K562 (cell line): Measurements from ENCODE around the gene MAN1B1. TPM values are rescaled to one million over a fixed set of nuclear protein-coding genes. Genes with fewer than 3 reads are reported as not detected.

ENCODE experiments used
- BDP1 ChIP-seq: IDR thresholded peaks from 3 replicates; pipeline ENCODE4 v1.6.1; 2011; ENCODE audit not compliant: insufficient read length, insufficient read depth
- CBFA2T2 ChIP-seq: fragments of 450-650 bp; conservative IDR thresholded peaks from 2 replicates; pipeline ENCODE4 v1.6.1; 2017; ENCODE audit warnings: mild to moderate bottlenecking
- CGGBP1 ChIP-seq: fragments of 250-450 bp; sonication (Bioruptor Pico); IDR thresholded peaks from 2 replicates; pipeline ENCODE4 v1.9.0; 2021; ENCODE audit warnings: mild to moderate bottlenecking
- CUX1 ChIP-seq: fragments of 200-800 bp; sonication (Bioruptor generic); IDR thresholded peaks from 2 replicates; pipeline ENCODE4 v1.6.1; 2016; ENCODE audit warnings: missing genetic modification characterization, missing compliant biosample characterization
- ETV6 ChIP-seq, 3 experiments: fragments of 150-350 bp in 1 of 3; sonication (generic) in 1 of 3; formaldehyde crosslinking in 1 of 3; IDR thresholded peaks; 2 replicates each; pipeline versions ENCODE4 v1.6.1 to v1.8.0; 2014 to 2022; ENCODE audit warnings: borderline replicate concordance in 2 of 3, low read depth in 2 of 3, antibody characterized with exemption in 1 of 3, low read length in 1 of 3, mild to moderate bottlenecking in 1 of 3, missing genetic modification reagents in 1 of 3
- FOS ChIP-seq: IDR thresholded peaks from 3 replicates; pipeline ENCODE4 v1.6.1; 2011; ENCODE audit not compliant: insufficient read length; ENCODE audit errors: extremely low read depth
- HDAC3 ChIP-seq: fragments of 450-650 bp; IDR thresholded peaks from 2 replicates; pipeline ENCODE4 v1.6.1; 2018; ENCODE audit warnings: borderline replicate concordance, mild to moderate bottlenecking, moderate library complexity; ENCODE audit not compliant: partially characterized antibody
- HINFP ChIP-seq: fragments of 450-650 bp; conservative IDR thresholded peaks from 2 replicates; pipeline ENCODE4 v1.6.1; 2016; ENCODE audit warnings: missing genetic modification characterization, low read depth, mild to moderate bottlenecking, control low read depth, missing compliant biosample characterization
- KHSRP ChIP-seq: fragments of 450-650 bp; IDR thresholded peaks from 2 replicates; pipeline ENCODE4 v1.6.1; 2017
- NR2C2 ChIP-seq, 2 experiments: fragments of 200-800 bp in 1 of 2; sonication (Bioruptor generic) in 1 of 2; sonication (generic) in 1 of 2; formaldehyde crosslinking in 1 of 2; IDR thresholded peaks; 2 replicates each; pipeline versions ENCODE4 v1.6.1 to v1.8.0; 2016 to 2022; ENCODE audit warnings: mild to moderate bottlenecking in 1 of 2, missing compliant biosample characterization in 1 of 2, missing genetic modification characterization in 1 of 2, missing genetic modification reagents in 1 of 2
- NR2F6 ChIP-seq: fragments of 450-650 bp; formaldehyde crosslinking; IDR thresholded peaks from 2 replicates; pipeline ENCODE4 v1.4.0; 2020; ENCODE audit warnings: mild to moderate bottlenecking
- SNRNP70 ChIP-seq: fragments of 200-400 bp; formaldehyde crosslinking; optimal IDR thresholded peaks from 2 replicates; pipeline ENCODE3; 2017; ENCODE audit warnings: low read depth, low read length
- SP2 ChIP-seq: IDR thresholded peaks from 2 replicates; pipeline ENCODE4 v1.6.1; 2011; ENCODE audit warnings: mild to moderate bottlenecking, low read depth, low read length, moderate library complexity; ENCODE audit not compliant: poor library complexity, severe bottlenecking; ENCODE audit errors: extremely low read depth
- ZBTB1 ChIP-seq: sonication (generic); formaldehyde crosslinking; IDR thresholded peaks from 2 replicates; pipeline ENCODE4 v1.8.1; 2023; ENCODE audit warnings: missing genetic modification reagents, low read depth, mild to moderate bottlenecking, borderline replicate concordance
- ZBTB5 ChIP-seq: fragments of 450-650 bp; IDR thresholded peaks from 2 replicates; pipeline ENCODE4 v1.6.1; 2017; ENCODE audit warnings: antibody characterized with exemption
- ZC3H4 ChIP-seq: sonication (generic); formaldehyde crosslinking; IDR thresholded peaks from 2 replicates; pipeline ENCODE4 v1.9.0; 2021; ENCODE audit warnings: missing genetic modification reagents, borderline replicate concordance
- polyA plus RNA-seq, 8 experiments: library from polyadenylated mRNA; depleted of rRNA in 4 of 8; stranded (reverse) in 5 of 8; unstranded in 3 of 8; fragments of >200 nt; fragmentation: Nextera tagmentation in 2 of 8; fragmentation: Illumina TruSeq in 1 of 8; extraction: Ambion mirVana in 2 of 8; extraction: Trizol in 1 of 8; gene quantifications; 2 replicates each; pipeline versions ENCODE4 v1.2.1 to v1.2.3, GENCODE V29; 2011 to 2014; ENCODE audit warnings: inconsistent platforms in 1 of 8, missing spikeins in 1 of 8
- total RNA-seq, 7 experiments: library from RNA; depleted of rRNA in 6 of 7; stranded (reverse); fragments of >200 nt in 6 of 7; fragmentation: Illumina TruSeq in 2 of 7; extraction: Trizol in 2 of 7; gene quantifications; 2 replicates each; pipeline versions ENCODE4 v1.2.1 to v1.2.3, GENCODE V29; 2011 to 2021; ENCODE audit warnings: low replicate concordance in 1 of 7

Gene MAN1B1
- total and polyA plus RNA-seq, 9 of the 15 experiments (the other 6 are each of a cell fraction or from before 2014, with no cell fraction given): 0.55 to 36.6 (median 27.3) TPM

GRCh38 chr9:137070201-137070905 lies 16.4 kb upstream of the MAN1B1 start, which contains the start of gene SAPCD2 (continued):
- TF ChIP-seq NR2F6: no peak
- 0 out of 2 replicates have a peak, but pooled peaks have one; percentile 2 for TF ChIP-seq ZBTB1 (CRISPR knock-in tag)
- TF ChIP-seq CUX1: no peak
- no peak for TF ChIP-seq ZC3H4 (CRISPR knock-in tag)
- peak; percentile 77 for TF ChIP-seq FOS
- TF ChIP-seq CBFA2T2: no peak
- TF ChIP-seq HDAC3: no peak
- no peak for TF ChIP-seq CGGBP1 (CRISPR knock-in tag)
- no peak for TF ChIP-seq ETV6 (IDR thresholded peaks at IDR 0.05; ENCODE audit: borderline replicate concordance in 1 of 2, low read depth in 2 of 2, low read length in 1 of 2)
- no peak for TF ChIP-seq ETV6 (CRISPR knock-in tag; IDR thresholded peaks at IDR 0.05; ENCODE audit: borderline replicate concordance)
- no peak for TF ChIP-seq BDP1
- TF ChIP-seq SP2: no peak
- TF ChIP-seq SNRNP70: no peak
- no peak for TF ChIP-seq KHSRP
- no peak for TF ChIP-seq NR2C2 (CRISPR knock-in tag; IDR thresholded peaks at IDR 0.05)
- 0 out of 2 replicates have a peak, but pooled peaks have one; percentile 34 for TF ChIP-seq NR2C2 (tag; IDR thresholded peaks at IDR 0.05)
- no peak for TF ChIP-seq HINFP (tag)
- TF ChIP-seq ZBTB5: no peak
